COLO668 (cell line): Measurements from ENCODE around the gene ROCK2.
"Not testable (repeated sequence)": the region's sequence is repeated elsewhere in the genome, so short reads cannot be mapped to it uniquely, and the experiment has no call there.

Experiments
- DNase-seq: peaks from one replicate; lab custom pipeline; 2025; ENCODE audit not compliant: unreplicated experiment; lab: John Stamatoyannopoulos, UW

Gene ROCK2

GRCh38 chr2:11187083-11187619 lies 157.3 kb downstream of the ROCK2 start:
- DNase-seq, result no peak

- DNase-seq, result no peak
Observed at GRCh38 chr2:11186145-11186544, 158.3 kb downstream of the ROCK2 start.

- DNase-seq, result no peak
Observed at GRCh38 chr2:11182951-11183350, 161.5 kb downstream of the ROCK2 start.

- DNase-seq, result no peak
Observed at GRCh38 chr2:11180653-11181052, 163.8 kb downstream of the ROCK2 start.

- no peak for DNase-seq
Observed at GRCh38 chr2:11179899-11180298, 164.5 kb downstream of the ROCK2 start.

- no peak for DNase-seq
Observed at GRCh38 chr2:11179196-11179595, 165.2 kb downstream of the ROCK2 start.

GRCh38 chr2:11177871-11178690 lies 166.4 kb downstream of the ROCK2 start:
- DNase-seq, result no peak

- DNase-seq, result no peak
Observed at GRCh38 chr2:11175293-11175795, 169.1 kb downstream of the ROCK2 start.

GRCh38 chr2:11174222-11174621 lies 170.2 kb downstream of the ROCK2 start:
- no peak for DNase-seq

GRCh38 chr2:11169333-11169732 lies 175.1 kb downstream of the ROCK2 start:
- DNase-seq, result no peak

GRCh38 chr2:11168488-11168887 lies 175.9 kb downstream of the ROCK2 start:
- no peak for DNase-seq

GRCh38 chr2:11166476-11166875 lies 178.0 kb downstream of the ROCK2 start:
- no peak for DNase-seq

- DNase-seq, result not testable (repeated sequence)
Observed at GRCh38 chr2:11165046-11165445, 179.4 kb downstream of the ROCK2 start.

- no peak for DNase-seq
Observed at GRCh38 chr2:11163439-11164317, 180.8 kb downstream of the ROCK2 start.

GRCh38 chr2:11161747-11162146 lies 182.7 kb downstream of the ROCK2 start:
- DNase-seq, result no peak

- DNase-seq, result no peak
Observed at GRCh38 chr2:11160731-11161455, 183.5 kb downstream of the ROCK2 start.

GRCh38 chr2:11160256-11160655 lies 184.2 kb downstream of the ROCK2 start:
- no peak for DNase-seq

- DNase-seq, result no peak
Observed at GRCh38 chr2:11159574-11160170, 184.8 kb downstream of the ROCK2 start.

- no peak for DNase-seq
Observed at GRCh38 chr2:11158916-11159573, 185.4 kb downstream of the ROCK2 start.

GRCh38 chr2:11157731-11158130 lies 186.7 kb downstream of the ROCK2 start:
- DNase-seq, result no peak
